ENCODE results near the gene BICRAL.

DNA sequence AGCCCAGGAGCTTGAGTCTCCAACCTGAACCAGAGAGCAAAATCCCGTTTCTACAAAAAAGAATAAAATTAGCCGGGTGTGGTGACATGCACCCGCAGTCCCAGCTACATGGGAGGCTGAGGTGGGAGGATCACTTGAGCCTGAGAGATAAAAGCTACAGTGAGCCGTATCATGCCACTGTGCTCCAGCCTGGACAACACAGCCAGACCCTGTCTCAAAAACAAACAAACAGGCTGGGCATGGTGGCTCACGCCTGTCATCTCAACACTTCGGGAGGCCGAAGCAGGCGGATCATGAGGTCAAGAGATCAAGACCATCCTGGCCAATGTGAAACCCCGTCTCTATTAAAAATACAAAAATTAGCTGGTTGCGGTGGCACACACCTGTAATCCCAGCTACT, 122.6 kb downstream of the BICRAL start:
- TF ChIP-seq CTCF (IDR thresholded peaks at IDR 0.05; ENCODE audit: extremely low read depth in 1 of 2, insufficient read depth in 1 of 2, low read depth in 1 of 2, low read length in 2 of 2) (no peak), POLR2AphosphoS5 (IDR thresholded peaks at IDR 0.05; ENCODE audit: insufficient read depth, low read depth, low read length) (no peak), POLR2A (IDR thresholded peaks at IDR 0.05; ENCODE audit: low read depth, low read length) (no peak), EZH2 (IDR thresholded peaks at IDR 0.05; ENCODE audit: borderline replicate concordance, low read depth, low read length, severe bottlenecking) (no peak), JUN (IDR thresholded peaks at IDR 0.05; ENCODE audit: borderline replicate concordance, insufficient read depth, insufficient read length, low read depth) (no peak), MYC (IDR thresholded peaks at IDR 0.05; ENCODE audit: low read depth, low read length) (no peak)
- TF ChIP-seq, protein P1, sequence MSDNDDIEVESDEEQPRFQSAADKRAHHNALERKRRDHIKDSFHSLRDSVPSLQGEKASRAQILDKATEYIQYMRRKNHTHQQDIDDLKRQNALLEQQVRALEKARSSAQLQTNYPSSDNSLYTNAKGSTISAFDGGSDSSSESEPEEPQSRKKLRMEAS (IDR thresholded peaks at IDR 0.05; ENCODE audit: insufficient read depth, insufficient read length), result no peak

Data from endothelial cell of umbilical vein (primary cell).